Upper lobe of left lung (tissue), 6 donors: ENCODE results near the gene SH3TC2. TPM values are rescaled to one million over a fixed set of nuclear protein-coding genes. Genes with fewer than 3 reads are reported as not detected.

ENCODE experiments used
- ATAC-seq, 2 donors: fragments of 200-7000 bp; cut with Tn5 transposase; one replicate each; pipeline ENCODE4 v1.9.1; 2022; ENCODE audit warnings: mild to moderate bottlenecking in 2 of 2, moderate library complexity in 2 of 2; ENCODE audit not compliant: low FRiP score in 2 of 2
- DNase-seq, 2 donors: peaks; one replicate each; pipeline ENCODE4 v3.0.0-alpha.2; 2019 to 2020
- H3K27ac ChIP-seq, 4 donors: fragments of 200-600 bp; sonication (generic); one replicate each; pipeline ENCODE4 v1.5.1; 2016 to 2019
- H3K27me3 ChIP-seq, 4 donors: fragments of 200-600 bp; sonication (generic); one replicate each; pipeline ENCODE4 v1.5.1; 2017 to 2019
- H3K36me3 ChIP-seq, 4 donors: fragments of 200-600 bp; sonication (generic); one replicate each; pipeline ENCODE4 v1.5.1; 2016 to 2019
- H3K4me1 ChIP-seq, 4 donors: fragments of 200-600 bp; sonication (generic); one replicate each; pipeline ENCODE4 v1.5.1; 2018 to 2019
- H3K4me3 ChIP-seq, 4 donors: fragments of 200-600 bp; sonication (generic); one replicate each; pipeline ENCODE4 v1.5.1; 2017 to 2019; ENCODE audit warnings: mild to moderate bottlenecking in 2 of 4, moderate library complexity in 1 of 4
- H3K9me3 ChIP-seq, 4 donors: fragments of 200-600 bp; sonication (generic); one replicate each; pipeline ENCODE4 v1.5.1; 2018 to 2019
- CTCF ChIP-seq, 6 experiments: fragments of 450-650 bp in 4 of 6; fragments of 200-600 bp in 2 of 6; sonication (generic) in 2 of 6; IDR thresholded peaks; one replicate each; pipeline ENCODE4 v1.5.1; 2016 to 2019; ENCODE audit warnings: antibody characterized with exemption in 6 of 6
- EP300 ChIP-seq, 4 donors: sonication (generic); formaldehyde crosslinking; IDR thresholded peaks; one replicate each; pipeline ENCODE4 v1.5.1; 2017; ENCODE audit warnings: antibody characterized with exemption in 4 of 4, control low read depth in 2 of 4
- POLR2A ChIP-seq, 4 donors: fragments of 450-650 bp; IDR thresholded peaks; one replicate each; pipeline ENCODE4 v1.5.1; 2016 to 2017; ENCODE audit warnings: antibody characterized with exemption in 4 of 4, mild to moderate bottlenecking in 2 of 4
- POLR2AphosphoS5 ChIP-seq, 2 donors: sonication (generic); formaldehyde crosslinking; IDR thresholded peaks; one replicate each; pipeline ENCODE4 v1.5.1; 2017; ENCODE audit warnings: antibody characterized with exemption in 2 of 2
- WGBS, 2 donors: methylation state at CpG; one replicate each; pipeline ENCODE4 v1.1.5; 2017 to 2018; 5-methylcytosine and 5-hydroxymethylcytosine counted together
- total RNA-seq, 6 donors: library from RNA; depleted of rRNA in 4 of 6; stranded (reverse); fragments of >200 nt in 4 of 6; gene quantifications; one replicate each; pipeline versions ENCODE4 v1.1.0 to v1.2.1, GENCODE V29; 2016 to 2021
- donor health status: DM: no; HTN: no; CAD: no; lungs with moderate emphysema.
- donor health status: DM: no; HTN: yes; CAD: no; lungs with severe emphysema.

The SH3TC2 gene
- total RNA-seq, 6 donors from 2014 or later = under 0.01 to 3.1 (median 1.2) TPM

- H3K27ac ChIP-seq = no peak overlapping the region
- DNase-seq (no peak), ATAC-seq (no peak)
- TF ChIP-seq POLR2AphosphoS5 (IDR thresholded peaks at IDR 0.05) = no peak
- TF ChIP-seq EP300 (IDR thresholded peaks at IDR 0.05) = no peak
- no peak for TF ChIP-seq CTCF (IDR thresholded peaks at IDR 0.05)
- TF ChIP-seq POLR2A (IDR thresholded peaks at IDR 0.05) = no peak
- H3K9me3 ChIP-seq = no peaks in the 10 kb centered on the region
- WGBS, 2 donors = 79% methylated on average over 6 of the region's 6 CpGs
- no peak overlapping the region for H3K4me3 ChIP-seq
- H3K4me1 ChIP-seq = peaks cover 0 to 14% (median 12%) of the 10 kb centered on the region in 4 donors
- no peaks in the 10 kb centered on the region for H3K27me3 ChIP-seq
- H3K36me3 ChIP-seq = no peaks in the 10 kb centered on the region
Measured at GRCh38 chr5:149038336-149039080, 24.4 kb downstream of the SH3TC2 start.

DNA sequence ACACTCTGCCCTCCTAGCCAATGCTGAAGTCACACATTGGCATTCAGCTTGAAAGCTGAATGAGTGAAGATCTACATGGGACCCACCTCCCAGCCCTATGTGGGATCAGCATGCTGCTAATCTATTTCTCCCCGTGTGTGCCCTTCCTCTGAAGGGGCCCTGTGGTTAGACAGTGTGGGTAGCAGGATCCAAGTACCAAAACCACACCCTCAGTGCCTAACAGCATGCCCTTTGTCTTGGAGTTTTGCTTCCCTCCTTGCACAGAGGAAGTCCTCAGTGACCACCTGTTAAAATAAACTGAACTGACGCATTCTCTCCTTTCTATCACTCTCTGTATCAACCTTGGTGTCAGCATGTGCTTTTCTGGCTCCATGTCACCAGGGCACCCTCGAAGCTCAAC, 25.0 kb downstream of the SH3TC2 start:
- Histone ChIP-seq H3K4me3 (no peak overlapping the region), H3K4me1 (peaks cover 0 to 14% (median 12%) of the 10 kb centered on the region in 4 donors), H3K36me3 (no peaks in the 10 kb centered on the region), H3K27me3 (no peaks in the 10 kb centered on the region), H3K27ac (no peak overlapping the region), H3K9me3 (no peaks in the 10 kb centered on the region)
- WGBS, 2 donors = 50 to 65% methylated on average over 3 of the region's 3 CpGs
- no peak for DNase-seq
- TF ChIP-seq CTCF (IDR thresholded peaks at IDR 0.05) = no peak
- no peak for TF ChIP-seq EP300 (IDR thresholded peaks at IDR 0.05)
- no peak for ATAC-seq

- ATAC-seq = no peak
- H3K9me3 ChIP-seq = no peaks in the 10 kb centered on the region
- peaks cover 0 to 14% (median 12%) of the 10 kb centered on the region in 4 donors for H3K4me1 ChIP-seq
- H3K4me3 ChIP-seq = no peak overlapping the region
- no peak overlapping the region for H3K27ac ChIP-seq
- TF ChIP-seq EP300 (IDR thresholded peaks at IDR 0.05) (no peak), POLR2A (IDR thresholded peaks at IDR 0.05) (no peak), POLR2AphosphoS5 (IDR thresholded peaks at IDR 0.05) (no peak), CTCF (IDR thresholded peaks at IDR 0.05) (no peak)
- no peaks in the 10 kb centered on the region for H3K36me3 ChIP-seq
- 60 to 66% methylated on average over 2 of the region's 2 CpGs for WGBS, 2 donors
- DNase-seq = no peak
- no peaks in the 10 kb centered on the region for H3K27me3 ChIP-seq
Measured at GRCh38 chr5:149036970-149037369, 25.9 kb downstream of the SH3TC2 start.

DNA sequence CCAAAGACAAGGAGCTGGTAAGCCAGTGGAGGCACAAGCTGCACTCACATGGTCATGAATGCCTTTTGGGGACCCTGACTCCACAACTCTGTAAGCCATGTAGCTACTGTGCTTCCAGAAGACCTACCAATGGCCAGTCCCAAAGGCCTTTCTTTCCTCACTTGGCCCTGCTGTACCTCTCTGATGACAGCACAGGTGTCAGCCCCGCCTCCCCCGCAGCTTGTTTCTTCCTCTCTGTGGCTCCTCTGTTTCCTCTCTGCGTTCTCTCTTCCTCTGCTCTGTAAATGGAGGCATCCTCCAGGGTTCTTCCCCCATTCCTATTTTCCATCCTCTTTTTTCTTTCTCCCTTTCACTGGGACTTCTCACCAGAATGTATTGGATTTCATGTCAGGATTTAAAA, 26.7 kb downstream of the SH3TC2 start:
- no peak for TF ChIP-seq POLR2AphosphoS5 (IDR thresholded peaks at IDR 0.05)
- no peak for TF ChIP-seq EP300 (IDR thresholded peaks at IDR 0.05)
- no peak for TF ChIP-seq POLR2A (IDR thresholded peaks at IDR 0.05)
- no peak for TF ChIP-seq CTCF (IDR thresholded peaks at IDR 0.05)
- Histone ChIP-seq H3K27ac (no peak overlapping the region), H3K27me3 (no peaks in the 10 kb centered on the region), H3K4me1 (peaks cover 0 to 14% (median 12%) of the 10 kb centered on the region in 4 donors), H3K36me3 (no peaks in the 10 kb centered on the region), H3K4me3 (no peak overlapping the region), H3K9me3 (no peaks in the 10 kb centered on the region)
- DNase-seq = no peak
- no peak for ATAC-seq
- 67 to 84% methylated on average over 3 of the region's 3 CpGs for WGBS, 2 donors

- Histone ChIP-seq H3K27ac (no peak overlapping the region), H3K4me3 (no peak overlapping the region), H3K4me1 (peaks cover 0 to 14% (median 12%) of the 10 kb centered on the region in 4 donors), H3K27me3 (no peaks in the 10 kb centered on the region), H3K36me3 (no peaks in the 10 kb centered on the region), H3K9me3 (no peaks in the 10 kb centered on the region)
- ATAC-seq (peak; percentile 81 to 92), DNase-seq (peak; percentile 27 to 75)
- TF ChIP-seq POLR2AphosphoS5 (IDR thresholded peaks at IDR 0.05) (no peak), CTCF (IDR thresholded peaks at IDR 0.05) (peak; percentile 64 to 83 (median 80)), POLR2A (IDR thresholded peaks at IDR 0.05) (no peak)
- WGBS, 2 donors = 16 to 18% methylated on average over 8 of the region's 8 CpGs
Measured at GRCh38 chr5:149035372-149035790, 27.5 kb downstream of the SH3TC2 start.
